ENCODE data around the gene NTF3. TPM values are rescaled to one million over a fixed set of nuclear protein-coding genes. Genes with fewer than 3 reads are reported as not detected.

Gene NTF3
- total RNA-seq, 1 donor from 2014 or later, result 0.33 TPM

GRCh38 chr12:5461966-5462365 is 30.1 kb downstream of the NTF3 start:
- DNase-seq (ENCODE audit: low read depth, low spot score), result no peak
- no peak overlapping the region for H3K27ac Mint-ChIP-seq (ENCODE audit: unreplicated experiment)
- H3K4me3 Mint-ChIP-seq, result no peak overlapping the region
- no peak for TF ChIP-seq CTCF (conservative IDR thresholded peaks at IDR 0.05)
- no peaks in the 10 kb centered on the region for H3K27me3 Mint-ChIP-seq (ENCODE audit: low read depth)
- H3K4me1 Mint-ChIP-seq, result peaks cover 4% of the 10 kb centered on the region
- H3K36me3 Mint-ChIP-seq (ENCODE audit: low read depth), result no peaks in the 10 kb centered on the region
- peaks cover 3% of the 10 kb centered on the region for H3K9me3 Mint-ChIP-seq

DNA sequence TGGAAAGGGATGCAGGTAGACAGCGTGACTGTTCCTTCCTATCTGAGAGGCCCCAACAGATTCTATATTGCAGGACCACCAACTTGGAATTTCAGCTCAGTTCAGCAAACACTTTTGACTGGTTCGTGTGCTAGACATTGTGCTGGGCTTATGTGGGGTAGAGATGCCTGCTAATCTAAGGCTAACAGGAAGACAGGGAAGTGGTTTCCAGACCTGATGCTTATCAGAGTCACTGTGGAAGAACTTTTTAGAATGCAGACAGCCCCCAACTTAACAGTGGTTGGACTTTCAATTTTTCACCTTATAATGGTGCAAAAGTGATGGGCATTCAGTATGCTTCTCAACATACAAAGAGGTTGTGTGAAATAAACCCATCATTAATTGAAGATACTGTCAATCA is 32.2 kb downstream of the NTF3 start:
- DNase-seq (ENCODE audit: low read depth, low spot score), result no peak
- H3K4me1 Mint-ChIP-seq, result no peaks in the 10 kb centered on the region
- TF ChIP-seq CTCF (conservative IDR thresholded peaks at IDR 0.05), result no peak
- no peak overlapping the region for H3K27ac Mint-ChIP-seq (ENCODE audit: unreplicated experiment)
- no peak overlapping the region for H3K4me3 Mint-ChIP-seq
- peaks cover 2% of the 10 kb centered on the region for H3K27me3 Mint-ChIP-seq (ENCODE audit: low read depth)
- no peaks in the 10 kb centered on the region for H3K36me3 Mint-ChIP-seq (ENCODE audit: low read depth)
- peaks cover 3% of the 10 kb centered on the region for H3K9me3 Mint-ChIP-seq

DNA sequence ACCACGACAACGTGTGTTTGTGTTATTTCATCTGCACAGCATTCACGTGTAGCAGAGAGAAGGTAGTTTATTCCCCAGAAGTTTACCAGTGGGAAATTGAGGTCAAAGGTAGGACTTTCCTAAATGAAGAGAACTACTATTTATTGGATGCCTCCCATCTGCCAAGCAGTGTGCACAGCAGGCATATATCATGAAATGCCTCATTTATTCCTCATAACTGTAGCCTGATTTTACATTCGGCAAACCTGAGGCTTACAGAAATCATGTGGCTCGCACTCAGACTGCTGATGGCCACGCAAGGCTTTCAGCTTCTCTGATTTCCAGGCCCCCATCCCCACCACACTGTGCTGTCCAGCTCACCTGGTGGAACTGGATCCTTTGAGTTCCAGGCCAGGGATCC is 33.5 kb downstream of the NTF3 start:
- no peak overlapping the region for H3K27ac Mint-ChIP-seq (ENCODE audit: unreplicated experiment)
- no peak for DNase-seq (ENCODE audit: low read depth, low spot score)
- H3K4me3 Mint-ChIP-seq, result no peak overlapping the region
- TF ChIP-seq CTCF (conservative IDR thresholded peaks at IDR 0.05), result no peak
- H3K36me3 Mint-ChIP-seq (ENCODE audit: low read depth), result no peaks in the 10 kb centered on the region
- H3K27me3 Mint-ChIP-seq (ENCODE audit: low read depth), result peaks cover 2% of the 10 kb centered on the region
- peaks cover 3% of the 10 kb centered on the region for H3K9me3 Mint-ChIP-seq
- H3K4me1 Mint-ChIP-seq, result no peaks in the 10 kb centered on the region

GRCh38 chr12:5466521-5466960 is 34.6 kb downstream of the NTF3 start:
- TF ChIP-seq CTCF (conservative IDR thresholded peaks at IDR 0.05), result no peak
- no peak for DNase-seq (ENCODE audit: low read depth, low spot score)
- peaks cover 3% of the 10 kb centered on the region for H3K9me3 Mint-ChIP-seq
- H3K36me3 Mint-ChIP-seq (ENCODE audit: low read depth), result no peaks in the 10 kb centered on the region
- no peaks in the 10 kb centered on the region for H3K4me1 Mint-ChIP-seq
- no peak overlapping the region for H3K27ac Mint-ChIP-seq (ENCODE audit: unreplicated experiment)
- no peak overlapping the region for H3K4me3 Mint-ChIP-seq
- H3K27me3 Mint-ChIP-seq (ENCODE audit: low read depth), result peaks cover 2% of the 10 kb centered on the region

DNA sequence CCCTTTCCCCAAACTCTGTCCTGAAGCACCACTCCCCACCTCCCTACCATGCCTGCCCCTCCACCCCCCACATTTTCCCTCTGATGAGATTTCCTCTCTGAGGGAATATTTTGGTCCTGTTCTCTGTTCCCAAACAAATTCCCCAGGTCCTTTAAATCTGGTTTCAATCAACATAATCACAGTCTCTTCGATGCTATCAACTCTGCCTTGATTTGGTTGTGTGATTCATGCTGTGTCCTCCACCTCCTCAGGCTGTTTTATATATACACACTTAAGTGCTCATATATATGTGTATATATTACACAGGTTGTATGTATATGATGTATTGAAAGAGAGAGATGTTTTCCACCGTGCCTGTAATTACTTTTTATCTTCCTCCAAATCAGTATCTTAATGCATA is 36.0 kb downstream of the NTF3 start:
- H3K36me3 Mint-ChIP-seq (ENCODE audit: low read depth), result no peaks in the 10 kb centered on the region
- DNase-seq (ENCODE audit: low read depth, low spot score), result no peak
- H3K27me3 Mint-ChIP-seq (ENCODE audit: low read depth), result peaks cover 4% of the 10 kb centered on the region
- no peak overlapping the region for H3K4me3 Mint-ChIP-seq
- no peak overlapping the region for H3K27ac Mint-ChIP-seq (ENCODE audit: unreplicated experiment)
- H3K9me3 Mint-ChIP-seq, result no peaks in the 10 kb centered on the region
- no peak for TF ChIP-seq CTCF (conservative IDR thresholded peaks at IDR 0.05)
- no peaks in the 10 kb centered on the region for H3K4me1 Mint-ChIP-seq

GRCh38 chr12:5470221-5470620 is 38.3 kb downstream of the NTF3 start:
- H3K27ac Mint-ChIP-seq (ENCODE audit: unreplicated experiment), result no peak overlapping the region
- peaks cover 14% of the 10 kb centered on the region for H3K27me3 Mint-ChIP-seq (ENCODE audit: low read depth)

More at GRCh38 chr12:5470221-5470620, 38.3 kb downstream of the NTF3 start:
- no peak for DNase-seq (ENCODE audit: low read depth, low spot score)
- no peak overlapping the region for H3K4me3 Mint-ChIP-seq
- TF ChIP-seq CTCF (conservative IDR thresholded peaks at IDR 0.05), result no peak
- H3K9me3 Mint-ChIP-seq, result no peaks in the 10 kb centered on the region
- H3K4me1 Mint-ChIP-seq, result no peaks in the 10 kb centered on the region
- H3K36me3 Mint-ChIP-seq (ENCODE audit: low read depth), result no peaks in the 10 kb centered on the region
